NCI-H1105 (cell line): ENCODE measurements around the gene IQCK.
A peak's percentile ranks its signal among the peaks of the same experiment; 100 is the strongest.

Experiments
- DNase-seq: peaks from one replicate; lab custom pipeline; 2025; lab: John Stamatoyannopoulos, UW

The IQCK gene

GRCh38 chr16:19884611-19885450, 166.8 kb downstream of the IQCK start, which contains the start of gene GPRC5B:
TSS of gene GPRC5B (minus strand) at chr16:19884848. CDS start at chr16:19872845, 12,003 bp downstream.
- DNase-seq = peak; percentile 31

GRCh38 chr16:19885451-19886072, 167.5 kb downstream of the IQCK start:
- no peak for DNase-seq

- DNase-seq = peak; percentile 26
Measured at GRCh38 chr16:19886073-19886941, 168.2 kb downstream of the IQCK start.

GRCh38 chr16:19888834-19889233, 170.8 kb downstream of the IQCK start:
- no peak for DNase-seq

- no peak for DNase-seq
Measured at GRCh38 chr16:19890901-19891300, 172.8 kb downstream of the IQCK start.

- DNase-seq = no peak
Measured at GRCh38 chr16:19892902-19893301, 174.8 kb downstream of the IQCK start.

GRCh38 chr16:19894586-19894985, 176.5 kb downstream of the IQCK start:
- no peak for DNase-seq

GRCh38 chr16:19896951-19897350, 178.9 kb downstream of the IQCK start:
- DNase-seq = no peak

- no peak for DNase-seq
Measured at GRCh38 chr16:19898166-19898565, 180.1 kb downstream of the IQCK start.

- DNase-seq = peak; percentile 27
Measured at GRCh38 chr16:19898924-19899604, 181.0 kb downstream of the IQCK start.

- DNase-seq = no peak
Measured at GRCh38 chr16:19899605-19899955, 181.5 kb downstream of the IQCK start.

- no peak for DNase-seq
Measured at GRCh38 chr16:19901164-19901563, 183.1 kb downstream of the IQCK start.

- no peak for DNase-seq
Measured at GRCh38 chr16:19907161-19907992, 189.3 kb downstream of the IQCK start.
